H1 (cell line): ENCODE results near the gene ZC3H6.

ENCODE experiments used
- FOSL1 ChIP-seq: IDR thresholded peaks from 2 replicates; pipeline ENCODE4 v1.6.1; 2011; ENCODE audit warnings: mild to moderate bottlenecking, low read depth, low read length, moderate library complexity; ENCODE audit not compliant: insufficient read depth
- MAX ChIP-seq: IDR thresholded peaks from 2 replicates; pipeline ENCODE4 v1.6.1; 2012; ENCODE audit warnings: inconsistent platforms

DNA sequence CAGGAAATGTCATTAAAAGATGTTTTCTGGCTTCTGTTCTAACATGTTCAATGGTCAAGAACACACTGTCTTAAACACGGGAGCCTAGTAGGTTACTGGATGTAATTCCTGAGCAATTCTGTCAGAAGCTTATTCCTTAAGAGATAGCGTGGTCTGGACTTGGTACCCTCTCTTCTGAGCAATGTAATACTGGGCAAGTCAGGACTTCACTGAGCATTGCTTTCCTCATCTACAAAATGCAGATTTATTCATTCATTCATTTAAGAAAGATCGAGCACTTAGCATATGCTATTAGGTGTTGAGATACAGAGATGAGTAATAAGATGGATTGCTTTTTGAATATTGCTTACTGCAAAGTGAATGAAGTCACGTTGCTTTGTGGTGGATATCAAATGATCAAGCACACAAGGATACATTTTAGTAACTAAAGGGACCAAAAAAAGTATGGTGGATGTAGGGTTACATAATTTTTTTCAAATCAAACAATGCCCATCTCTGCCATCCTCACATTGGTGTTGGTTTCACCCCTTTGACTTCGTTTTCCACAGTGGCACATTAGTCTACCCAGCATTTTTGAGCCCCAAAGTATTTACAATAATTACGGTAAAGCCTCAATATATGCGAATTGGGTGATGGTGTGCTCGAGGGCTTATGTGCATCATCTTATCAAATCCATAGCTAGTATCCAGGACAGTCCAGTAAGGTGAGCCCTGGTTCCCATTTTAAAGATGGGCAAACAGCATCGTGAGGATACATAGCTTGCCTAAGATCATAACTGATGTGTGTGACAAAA, 65.3 kb downstream of the ZC3H6 start:
- TF ChIP-seq MAX, result no peak
- TF ChIP-seq FOSL1, result no peak
